Heart right ventricle (tissue), 16 donors: ENCODE results near the gene PTGFR. TPM values are rescaled to one million over a fixed set of nuclear protein-coding genes. Genes with fewer than 3 reads are reported as not detected.

Experiments used
- ATAC-seq, 8 donors: fragments of 200-7000 bp; cut with Tn5 transposase; one replicate each; pipeline ENCODE4 v1.9.1; 2020; ENCODE audit warnings: mild to moderate bottlenecking in 8 of 8, moderate library complexity in 8 of 8, moderate number of reproducible peaks in 1 of 8
- DNase-seq, 2 donors: peaks; one replicate each; pipeline ENCODE4 v3.0.0-alpha.2; 2020
- H3K27ac ChIP-seq, 10 donors: fragments of 200-600 bp; sonication (generic) in 2 of 10; one replicate each; pipeline versions ENCODE4 v1.5.0 to v1.8.0; 2020 to 2022; ENCODE audit warnings: mild to moderate bottlenecking in 3 of 10
- H3K27me3 ChIP-seq, 7 donors: fragments of 200-600 bp; one replicate each; pipeline ENCODE4 v1.8.0; 2021 to 2022; ENCODE audit warnings: mild to moderate bottlenecking in 2 of 7
- H3K36me3 ChIP-seq, 9 donors: fragments of 200-600 bp; sonication (generic) in 1 of 9; one replicate each; pipeline versions ENCODE4 v1.5.0 to v1.8.0; 2020 to 2022; ENCODE audit warnings: mild to moderate bottlenecking in 2 of 9
- H3K4me1 ChIP-seq, 9 donors: fragments of 200-600 bp; sonication (generic) in 1 of 9; one replicate each; pipeline versions ENCODE4 v1.5.0 to v1.8.0; 2020 to 2022; ENCODE audit warnings: mild to moderate bottlenecking in 4 of 9
- H3K4me3 ChIP-seq, 10 donors: fragments of 200-600 bp; sonication (generic) in 2 of 10; one replicate each; pipeline versions ENCODE4 v1.5.0 to v1.8.0; 2020 to 2022; ENCODE audit warnings: mild to moderate bottlenecking in 7 of 10, moderate library complexity in 2 of 10
- H3K9me3 ChIP-seq, 11 donors: fragments of 200-600 bp in 10 of 11; sonication (generic) in 2 of 11; one replicate each; pipeline versions ENCODE4 v1.5.0 to v1.8.0; 2013 to 2022; ENCODE audit warnings: mild to moderate bottlenecking in 2 of 11, control low read depth in 1 of 11, moderate library complexity in 1 of 11
- CTCF ChIP-seq, 9 donors: fragments of 200-600 bp; sonication (generic) in 2 of 9; IDR thresholded peaks; one replicate each; pipeline versions ENCODE4 v1.5.0 to v1.8.0; 2021 to 2022; ENCODE audit warnings: antibody characterized with exemption in 9 of 9, mild to moderate bottlenecking in 5 of 9, moderate library complexity in 1 of 9
- WGBS, 2 donors: extraction: QIAGEN DNeasy Blood & Tissue Kit; methylation state at CpG; one replicate each; pipeline ENCODE4 v1.1.7; 2013; ENCODE audit warnings: inconsistent platforms in 1 of 2; 5-methylcytosine and 5-hydroxymethylcytosine counted together
- intact Hi-C, 10 donors: fragments of 100-400 bp; cut with DNase I; formaldehyde crosslinking; loops; one replicate each; pipeline versions ENCODE4 v1.11.1 to v1.14.2; 2022
- polyA plus RNA-seq, 2 donors: library from polyadenylated mRNA; stranded (reverse); fragments of 200-250 nt; gene quantifications; one replicate each; pipeline ENCODE4 v1.2.3, GENCODE V29; 2013
- total RNA-seq, 10 donors: library from RNA; stranded (reverse); fragmentation: NEBNext Ultra II Directional in 3 of 10; extraction: Animal tissue kit (Norgen Biotek cat#: 25700) in 3 of 10; gene quantifications; one replicate each; pipeline versions ENCODE4 v1.2.1 to v1.2.4, GENCODE V29; 2021 to 2023
- donor health status: Arrhythmogenic right ventricular cardiomyopathy.
- donor health status: ischemic (EF 13 %, LVEDD 7.1; RV severe dilation, severe dysfunction).
- donor health status: healthy with polysubstance abuse.
- donor health status: DM: no; HTN: yes; CAD: no.
- donor health status: DM: no; HTN: no; CAD: no.
- donor health status: ischemic (EF 25% LVEDD 6.9; RV normal size, moderate dysfunction).
- donor health status: ischemic (EF 25% LVEDD 5.7; RV mildly dilated, moderate dysfunction).
- donor health status: healthy.
- donor health status: DM: yes; HTN: yes; CAD: no.
- donor health status: Ischemic cardiomyopathy.
- donor health status: ischemic (EF 35%, LVEDD 5.7; RV mildly dilated, moderate dysfunction).
- donor health status: nonischemic (EF 11% LVEDD 7.7; RV severe dilation, severe dysfunction).
- donor health status: DM: yes; HTN: yes; CAD: no.
- donor health status: PGD.
- donor health status: ischemic (EF 29% LVEDD 5.4; RV normal size, mild dysfunction).
- donor health status: nonischemic (EF 23%, LVEDD 6.1; RV moderate dilation, normal function).

The PTGFR gene
- total and polyA plus RNA-seq, 12 donors = 0.12 to 1.1 (median 0.50) TPM

- intact Hi-C loops = no loop called here
- H3K4me3 ChIP-seq = no peak overlapping the region
- ATAC-seq (no peak), DNase-seq (no peak)
- H3K9me3 ChIP-seq = no peaks in the 10 kb centered on the region
- no peaks in the 10 kb centered on the region for H3K36me3 ChIP-seq
- H3K27me3 ChIP-seq = no peaks in the 10 kb centered on the region
- TF ChIP-seq CTCF (IDR thresholded peaks at IDR 0.05) = no peak
- 74 to 75% methylated on average over 1 of the region's 1 CpG for WGBS, 2 donors
- no peaks in the 10 kb centered on the region for H3K4me1 ChIP-seq
- no peak overlapping the region for H3K27ac ChIP-seq
Measured at GRCh38 chr1:78586572-78586971, 95.8 kb downstream of the PTGFR start.

- WGBS, 2 donors = 83 to 92% methylated on average over 1 of the region's 1 CpG
- H3K36me3 ChIP-seq = no peaks in the 10 kb centered on the region
- no peaks in the 10 kb centered on the region for H3K27me3 ChIP-seq
- intact Hi-C loops = no loop called here
- no peak for TF ChIP-seq CTCF (IDR thresholded peaks at IDR 0.05)
- H3K27ac ChIP-seq = no peak overlapping the region
- H3K9me3 ChIP-seq = no peaks in the 10 kb centered on the region
- H3K4me3 ChIP-seq = no peak overlapping the region
- H3K4me1 ChIP-seq = no peaks in the 10 kb centered on the region
- DNase-seq = no peak
- ATAC-seq = no peak
Measured at GRCh38 chr1:78587211-78587610, 96.4 kb downstream of the PTGFR start.

Other genes with a start within 250 kb of the PTGFR start
- 10 to 100 TPM in 6 of 10 donors, 1 to 10 TPM in 4; 8.1 to 47.7 (median 13.6) TPM for gene IFI44L, start 129.5 kb downstream of the PTGFR start, total RNA-seq
- 1 to 10 TPM; 3.0 to 7.6 TPM for gene IFI44L, start 129.5 kb downstream of the PTGFR start, polyA plus RNA-seq
- 10 to 100 TPM in 6 of 10 donors, 1 to 10 TPM in 4; 6.4 to 23.7 (median 11.6) TPM for gene IFI44, start 158.9 kb downstream of the PTGFR start, total RNA-seq
- 10 to 100 TPM; 11.2 to 71.5 TPM for gene IFI44, start 158.9 kb downstream of the PTGFR start, polyA plus RNA-seq